BE2C (cell line): Measurements from ENCODE around the gene TICAM2.

Source experiments
- DNase-seq: peaks from one replicate; pipeline ENCODE4 v3.0.0-alpha.2; 2020
- H3K27me3 ChIP-seq: fragments of 250-450 bp; sonication (Bioruptor Pico); 2 replicates; pipeline ENCODE4 v1.5.1; 2020; ENCODE audit warnings: mild to moderate bottlenecking
- H3K36me3 ChIP-seq: fragments of 250-450 bp; sonication (Bioruptor Pico); 2 replicates; pipeline ENCODE4 v1.5.1; 2020; ENCODE audit warnings: mild to moderate bottlenecking
- H3K4me1 ChIP-seq: fragments of 250-450 bp; sonication (Bioruptor Pico); 2 replicates; pipeline ENCODE4 v1.5.1; 2020
- H3K4me3 ChIP-seq: 2 replicates; pipeline ENCODE4 v1.5.1; 2011; ENCODE audit warnings: low read depth, low read length
- H3K9me3 ChIP-seq: fragments of 250-450 bp; sonication (Bioruptor Pico); 2 replicates; pipeline ENCODE4 v1.5.1; 2020
- CTCF ChIP-seq: IDR thresholded peaks from 2 replicates; pipeline ENCODE4 v1.5.1; 2012; ENCODE audit warnings: mild to moderate bottlenecking, low read depth, low read length

Gene TICAM2

DNA sequence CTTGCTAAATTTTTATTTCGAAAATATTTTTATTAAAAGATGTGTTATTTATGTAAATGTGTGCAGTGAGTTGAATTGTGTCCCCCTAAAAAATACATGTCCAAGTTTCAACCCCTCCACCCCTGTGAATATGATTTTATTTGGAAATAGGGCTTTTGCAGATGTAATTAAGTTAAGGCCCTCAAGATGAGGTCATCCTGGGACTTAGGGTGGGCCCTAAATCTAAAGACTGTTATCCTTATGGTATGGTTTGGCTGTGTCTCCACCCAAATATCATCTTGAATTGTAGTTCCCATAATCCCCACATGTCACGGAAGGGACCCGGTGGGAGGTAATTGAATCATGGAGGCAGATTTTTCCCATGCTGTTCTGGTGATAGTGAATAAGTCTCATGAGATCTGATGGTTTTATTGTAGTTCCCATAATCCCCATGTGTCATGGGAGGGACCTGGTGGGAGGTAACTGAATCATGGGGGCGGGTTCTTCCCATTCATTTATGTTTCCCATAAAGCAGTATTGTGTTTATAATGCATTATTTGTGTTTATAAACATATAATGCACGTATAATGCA is 25.1 kb upstream of the TICAM2 start:
- Histone ChIP-seq H3K4me1 (peaks cover 10% of the 10 kb centered on the region), H3K36me3 (0 out of 2 replicates have a peak, but pooled peaks cover 3% of the 10 kb centered on the region), H3K4me3 (no peak overlapping the region; the same call in 1 of the 2 replicates), H3K27me3 (no peaks in the 10 kb centered on the region), H3K9me3 (no peaks in the 10 kb centered on the region)
- TF ChIP-seq CTCF = no peak
- peak; percentile 45 for DNase-seq

DNA sequence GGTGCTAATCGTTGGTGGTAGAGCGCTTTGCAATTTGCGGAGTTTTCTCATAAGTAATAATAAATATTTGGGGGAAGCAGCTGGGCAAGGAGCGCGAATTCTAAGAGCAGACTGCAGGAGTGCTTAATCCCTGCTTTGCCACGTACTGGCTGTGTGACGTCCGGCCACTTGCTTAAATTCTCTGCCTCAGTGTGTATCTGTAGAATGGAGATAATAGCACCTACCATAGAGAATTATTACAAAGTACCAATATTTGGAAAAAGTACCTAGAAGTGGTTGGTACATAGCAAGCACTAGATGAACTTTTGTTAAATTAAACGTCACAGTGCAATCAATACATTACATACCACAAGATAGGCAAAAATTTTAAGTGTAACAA is 24.2 kb upstream of the TICAM2 start:
- H3K4me1 ChIP-seq = peaks cover 10% of the 10 kb centered on the region
- H3K27me3 ChIP-seq = no peaks in the 10 kb centered on the region
- 0 out of 2 replicates have a peak, but pooled peaks cover 3% of the 10 kb centered on the region for H3K36me3 ChIP-seq
- no peak for TF ChIP-seq CTCF
- DNase-seq = no peak
- H3K9me3 ChIP-seq = no peaks in the 10 kb centered on the region
- peak overlapping the region; percentile 87 for H3K4me3 ChIP-seq

DNA sequence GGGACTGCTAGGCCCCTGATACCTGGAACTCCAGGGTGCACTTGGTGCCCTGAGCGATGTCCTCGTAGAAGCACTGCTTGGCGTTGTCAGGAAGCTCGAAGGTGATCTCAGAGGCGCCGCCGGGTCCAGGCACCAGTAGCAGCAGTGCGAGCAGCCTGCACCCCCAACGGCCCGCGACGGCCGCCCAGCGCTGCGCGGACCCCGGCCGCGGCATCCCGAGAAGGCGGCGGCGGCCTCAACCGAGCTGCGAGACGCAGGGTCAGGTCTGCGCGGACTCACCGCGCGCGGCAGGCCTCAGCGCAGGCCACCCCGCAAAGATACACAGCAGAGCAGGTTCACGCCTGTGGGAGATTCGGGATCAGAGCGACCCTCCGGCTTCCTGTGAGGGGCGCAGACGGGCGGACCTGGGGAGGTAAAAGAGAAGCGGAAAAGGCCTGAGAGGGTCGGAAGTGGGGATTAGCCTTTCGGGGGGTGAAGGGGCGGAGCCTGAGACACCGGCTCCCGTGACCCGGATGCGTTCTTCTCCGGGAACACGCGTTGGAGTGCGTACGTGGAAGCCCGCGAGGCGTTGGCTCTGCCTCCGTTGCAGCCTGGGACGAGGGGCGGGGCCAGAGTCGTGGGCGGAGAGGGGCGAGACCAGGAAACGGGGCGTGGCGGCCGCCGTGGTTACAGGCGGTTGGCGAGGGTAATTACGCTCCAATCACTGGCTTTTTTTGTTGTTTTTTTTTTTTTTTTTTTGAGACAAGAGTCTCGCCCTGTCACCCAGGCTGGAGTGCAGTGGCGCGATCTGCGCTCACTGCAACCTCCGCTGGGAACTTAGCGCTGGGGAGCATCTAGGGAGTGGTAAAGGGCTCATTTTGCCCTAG is 23.5 kb upstream of the TICAM2 start, which contains the start of gene TMED7:
Gene TMED7 (minus strand): TSS at position 458 of the 866 bp plus-strand sequence. CDS start 244 bp downstream, at position 214.
- no peaks in the 10 kb centered on the region for H3K27me3 ChIP-seq
- DNase-seq = peak; percentile 100
- H3K36me3 ChIP-seq = 0 out of 2 replicates have a peak, but pooled peaks cover 3% of the 10 kb centered on the region
- H3K9me3 ChIP-seq = no peaks in the 10 kb centered on the region
- no peak for TF ChIP-seq CTCF
- peak within 1 kb of the TSS; percentile 87 for H3K4me3 ChIP-seq
- peaks cover 10% of the 10 kb centered on the region for H3K4me1 ChIP-seq

- H3K9me3 ChIP-seq = no peaks in the 10 kb centered on the region
Observed at GRCh38 chr5:115624994-115625393, 22.7 kb upstream of the TICAM2 start.

DNA sequence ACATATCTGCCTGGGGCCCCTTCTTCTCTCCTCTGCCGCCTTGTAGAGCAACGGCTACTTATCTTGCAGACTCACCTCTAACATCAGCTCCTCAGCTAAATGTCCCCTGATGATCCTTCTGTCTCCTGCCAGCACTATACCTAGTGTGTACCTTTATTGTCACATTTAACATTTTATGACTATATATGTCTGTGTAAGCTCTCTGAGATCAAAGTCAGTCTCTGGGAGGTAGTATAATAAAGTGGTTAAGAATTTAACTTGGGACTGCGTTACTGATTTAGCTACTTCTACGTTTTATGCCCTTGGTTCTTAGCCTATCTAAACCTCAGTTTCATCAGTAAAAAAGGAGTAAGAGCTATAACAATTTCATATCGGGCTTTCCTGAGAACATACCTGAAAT is 21.4 kb upstream of the TICAM2 start:
- H3K9me3 ChIP-seq = no peaks in the 10 kb centered on the region
- H3K27me3 ChIP-seq = no peaks in the 10 kb centered on the region
- no peak for DNase-seq
- H3K36me3 ChIP-seq = peaks cover 22% of the 10 kb centered on the region
- peak overlapping the region; percentile 87; the same call in 1 of the 2 replicates for H3K4me3 ChIP-seq
- H3K4me1 ChIP-seq = peaks cover 10% of the 10 kb centered on the region
- no peak for TF ChIP-seq CTCF

More at GRCh38 chr5:115624994-115625393, 22.7 kb upstream of the TICAM2 start:
- TF ChIP-seq CTCF = no peak
- DNase-seq = no peak
- peak overlapping the region; percentile 87 for H3K4me3 ChIP-seq
- peaks cover 10% of the 10 kb centered on the region for H3K4me1 ChIP-seq
- H3K36me3 ChIP-seq = peaks cover 8% of the 10 kb centered on the region
- no peaks in the 10 kb centered on the region for H3K27me3 ChIP-seq
